Vagina (tissue), 2 donors: ENCODE data around the gene KIF2C. TPM values are rescaled to one million over a fixed set of nuclear protein-coding genes. Genes with fewer than 3 reads are reported as not detected.

Experiments
- DNase-seq, 2 donors: peaks; one replicate each; pipeline ENCODE4 v3.0.0-alpha.2; 2017; ENCODE audit errors: extremely low spot score in 2 of 2
- H3K27ac ChIP-seq: fragments of 200-600 bp; sonication (generic); one replicate; pipeline ENCODE4 v1.5.1; 2019
- H3K27me3 ChIP-seq: fragments of 200-600 bp; sonication (generic); one replicate; pipeline ENCODE4 v1.5.1; 2019
- H3K36me3 ChIP-seq, 2 donors: fragments of 200-600 bp; sonication (generic); one replicate each; pipeline ENCODE4 v1.5.1; 2017 to 2019
- H3K4me1 ChIP-seq: fragments of 200-600 bp; sonication (generic); one replicate; pipeline ENCODE4 v1.5.1; 2019
- H3K4me3 ChIP-seq, 2 donors: fragments of 200-600 bp; sonication (generic); 1 replicate in 1 of 2; 2 replicates in 1 of 2; pipeline ENCODE4 v1.5.1; 2016 to 2019
- H3K9me3 ChIP-seq: fragments of 200-600 bp; sonication (generic); one replicate; pipeline ENCODE4 v1.5.1; 2019
- POLR2A ChIP-seq, 2 donors: fragments of 450-650 bp; IDR thresholded peaks; one replicate each; pipeline ENCODE4 v1.6.1; 2017; ENCODE audit warnings: antibody characterized with exemption in 2 of 2, mild to moderate bottlenecking in 2 of 2, moderate library complexity in 2 of 2
- POLR2AphosphoS5 ChIP-seq, 2 donors: sonication (generic); formaldehyde crosslinking; IDR thresholded peaks; one replicate each; pipeline ENCODE4 v1.9.0; 2017; ENCODE audit warnings: antibody characterized with exemption in 2 of 2, mild to moderate bottlenecking in 2 of 2, low read depth in 1 of 2; ENCODE audit not compliant: insufficient read depth in 1 of 2
- intact Hi-C: fragments of 100-400 bp; cut with DNase I; formaldehyde crosslinking; loops from one replicate; pipeline ENCODE4 v1.15.1; 2023
- total RNA-seq: library from RNA; depleted of rRNA; stranded (reverse); fragments of >200 nt; gene quantifications from one replicate; pipeline ENCODE4 v1.2.3, GENCODE V29; 2016
- TF ChIP-seq, protein P1 (sequence below), 3 experiments: fragments of 450-650 bp in 2 of 3; fragments of 200-600 bp in 1 of 3; sonication (generic) in 1 of 3; IDR thresholded peaks; one replicate each; pipeline ENCODE4 v1.5.1; 2017 to 2019; ENCODE audit warnings: antibody characterized with exemption in 3 of 3, mild to moderate bottlenecking in 2 of 3, moderate library complexity in 2 of 3

KIF2C gene
- total RNA-seq, 1 donor from 2014 or later, result 3.4 TPM

GRCh38 chr1:44707959-44708831 lies 31.4 kb upstream of the KIF2C start:
- intact Hi-C loops, result no loop called here
- TF ChIP-seq POLR2AphosphoS5 (IDR thresholded peaks at IDR 0.05; ENCODE audit: insufficient read depth in 1 of 2, low read depth in 1 of 2) (peak in 1 of 2 donors; percentile 48), POLR2A (IDR thresholded peaks at IDR 0.05) (no peak)
- TF ChIP-seq, protein P1, sequence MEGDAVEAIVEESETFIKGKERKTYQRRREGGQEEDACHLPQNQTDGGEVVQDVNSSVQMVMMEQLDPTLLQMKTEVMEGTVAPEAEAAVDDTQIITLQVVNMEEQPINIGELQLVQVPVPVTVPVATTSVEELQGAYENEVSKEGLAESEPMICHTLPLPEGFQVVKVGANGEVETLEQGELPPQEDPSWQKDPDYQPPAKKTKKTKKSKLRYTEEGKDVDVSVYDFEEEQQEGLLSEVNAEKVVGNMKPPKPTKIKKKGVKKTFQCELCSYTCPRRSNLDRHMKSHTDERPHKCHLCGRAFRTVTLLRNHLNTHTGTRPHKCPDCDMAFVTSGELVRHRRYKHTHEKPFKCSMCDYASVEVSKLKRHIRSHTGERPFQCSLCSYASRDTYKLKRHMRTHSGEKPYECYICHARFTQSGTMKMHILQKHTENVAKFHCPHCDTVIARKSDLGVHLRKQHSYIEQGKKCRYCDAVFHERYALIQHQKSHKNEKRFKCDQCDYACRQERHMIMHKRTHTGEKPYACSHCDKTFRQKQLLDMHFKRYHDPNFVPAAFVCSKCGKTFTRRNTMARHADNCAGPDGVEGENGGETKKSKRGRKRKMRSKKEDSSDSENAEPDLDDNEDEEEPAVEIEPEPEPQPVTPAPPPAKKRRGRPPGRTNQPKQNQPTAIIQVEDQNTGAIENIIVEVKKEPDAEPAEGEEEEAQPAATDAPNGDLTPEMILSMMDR (IDR thresholded peaks at IDR 0.05), result peak; percentile 3 to 39 (median 36)
- no peak overlapping the region for H3K4me3 ChIP-seq
- H3K27me3 ChIP-seq, result no peaks in the 10 kb centered on the region
- no peak overlapping the region for H3K27ac ChIP-seq
- peaks cover 10% of the 10 kb centered on the region for H3K4me1 ChIP-seq
- H3K9me3 ChIP-seq, result no peaks in the 10 kb centered on the region
- DNase-seq, result no peak
- H3K36me3 ChIP-seq, result no peaks in the 10 kb centered on the region

DNA sequence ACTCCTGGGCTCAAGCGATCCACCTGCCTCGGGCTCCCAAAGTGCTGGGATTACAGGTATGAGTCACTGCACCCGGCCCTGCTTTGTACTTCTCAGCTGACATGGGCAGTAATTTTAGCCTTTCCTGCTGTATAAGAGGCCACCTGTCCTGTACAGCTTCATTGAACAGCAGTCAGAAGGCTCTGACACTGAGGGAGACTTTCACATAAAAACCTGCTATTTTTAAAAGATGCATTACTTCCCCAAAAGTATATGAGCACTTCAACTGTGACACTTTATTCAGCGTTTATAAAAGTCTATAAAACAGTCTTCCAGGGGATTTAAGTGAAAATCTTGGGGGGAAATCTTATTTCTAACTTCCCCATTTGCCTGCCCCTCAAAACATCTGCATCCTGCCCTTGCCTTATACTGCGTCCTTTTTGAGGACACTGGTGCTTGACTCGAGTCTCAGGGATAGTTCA lies 26.3 kb upstream of the KIF2C start:
- intact Hi-C loops, result no loop called here
- H3K9me3 ChIP-seq, result no peaks in the 10 kb centered on the region
- no peak overlapping the region for H3K4me3 ChIP-seq
- DNase-seq, result no peak
- no peaks in the 10 kb centered on the region for H3K27me3 ChIP-seq
- H3K4me1 ChIP-seq, result peaks cover 1% of the 10 kb centered on the region
- H3K27ac ChIP-seq, result no peak overlapping the region
- TF ChIP-seq, protein P1 (IDR thresholded peaks at IDR 0.05), result no peak
- no peak for TF ChIP-seq POLR2A (IDR thresholded peaks at IDR 0.05)
- no peak for TF ChIP-seq POLR2AphosphoS5 (IDR thresholded peaks at IDR 0.05; ENCODE audit: insufficient read depth in 1 of 2, low read depth in 1 of 2)
- H3K36me3 ChIP-seq, result no peaks in the 10 kb centered on the region

GRCh38 chr1:44714532-44714931 lies 25.1 kb upstream of the KIF2C start:
- no peak overlapping the region for H3K4me3 ChIP-seq
- intact Hi-C loops, result no loop called here

GRCh38 chr1:44714944-44715571 lies 24.6 kb upstream of the KIF2C start:
- Histone ChIP-seq H3K9me3 (no peaks in the 10 kb centered on the region), H3K27ac (no peak overlapping the region), H3K4me1 (no peaks in the 10 kb centered on the region), H3K4me3 (no peak overlapping the region), H3K27me3 (no peaks in the 10 kb centered on the region), H3K36me3 (no peaks in the 10 kb centered on the region)
- DNase-seq, result no peak
- intact Hi-C loops, result no loop called here
- no peak for TF ChIP-seq POLR2A (IDR thresholded peaks at IDR 0.05)
- TF ChIP-seq POLR2AphosphoS5 (IDR thresholded peaks at IDR 0.05; ENCODE audit: insufficient read depth in 1 of 2, low read depth in 1 of 2), result peak in 1 of 2 donors; percentile 59
- TF ChIP-seq, protein P1 (IDR thresholded peaks at IDR 0.05), result peak; percentile 71 to 84 (median 76)

More at GRCh38 chr1:44714532-44714931, 25.1 kb upstream of the KIF2C start:
- H3K27ac ChIP-seq, result no peak overlapping the region
- H3K36me3 ChIP-seq, result no peaks in the 10 kb centered on the region
- no peaks in the 10 kb centered on the region for H3K9me3 ChIP-seq
- DNase-seq, result no peak
- H3K4me1 ChIP-seq, result no peaks in the 10 kb centered on the region
- H3K27me3 ChIP-seq, result no peaks in the 10 kb centered on the region
- no peak for TF ChIP-seq POLR2AphosphoS5 (IDR thresholded peaks at IDR 0.05; ENCODE audit: insufficient read depth in 1 of 2, low read depth in 1 of 2)
- TF ChIP-seq, protein P1 (IDR thresholded peaks at IDR 0.05), result no peak
- no peak for TF ChIP-seq POLR2A (IDR thresholded peaks at IDR 0.05)
